IMR-90 (cell line): Measurements from ENCODE around the gene RHBDL3. TPM values are rescaled to one million over a fixed set of nuclear protein-coding genes. Genes with fewer than 3 reads are reported as not detected.

Source experiments
- ATAC-seq: fragments of 200-7000 bp; cut with Tn5 transposase; 2 replicates; pipeline ENCODE4 v1.9.1; 2020; ENCODE audit warnings: low read depth, mild to moderate bottlenecking, moderate library complexity
- BruUV-seq: library from RNA; stranded (reverse); fragments of 400-500 nt; replicated peaks from 2 replicates; lab custom pipeline; 2021; lab: Mats Ljungman, UMichigan
- CTCF ChIA-PET: fragments of 300-600 bp; formaldehyde crosslinking; extraction: SDS; loops from one replicate; lab custom pipeline; 2021; ENCODE audit warnings: antibody characterized with exemption; lab: Yijun Ruan, JAX
- POLR2A ChIA-PET: fragments of 300-600 bp; sonication (Branson Sonifier 250); formaldehyde crosslinking; loops from one replicate; lab custom pipeline; 2022; ENCODE audit warnings: antibody characterized with exemption; ENCODE audit not compliant: unreplicated experiment; lab: Charles Lee
- DNase-seq: peaks from one replicate; pipeline ENCODE4 v3.0.0; 2013
- H2AFZ ChIP-seq: replicated peaks from 2 replicates; pipeline ENCODE3; 2013; ENCODE audit warnings: low read length, mild to moderate bottlenecking; ENCODE audit not compliant: poor library complexity
- H2AK5ac ChIP-seq: 2 replicates; pipeline ENCODE4 v1.6.1; 2013; ENCODE audit warnings: low read depth, low read length, inconsistent platforms
- H2AK9ac ChIP-seq: replicated peaks from 2 replicates; pipeline ENCODE3; 2013; ENCODE audit warnings: mild to moderate bottlenecking, low read depth, low read length, moderate library complexity; ENCODE audit not compliant: poor library complexity
- H2BK120ac ChIP-seq: 2 replicates; pipeline ENCODE4 v1.6.1; 2013; ENCODE audit warnings: low read depth, low read length, inconsistent platforms
- H2BK15ac ChIP-seq: 3 replicates; pipeline ENCODE4 v1.6.1; 2013; ENCODE audit warnings: low read depth, low read length, inconsistent platforms
- H2BK20ac ChIP-seq: 2 replicates; pipeline ENCODE4 v1.6.1; 2013; ENCODE audit warnings: low read depth, mild to moderate bottlenecking, inconsistent platforms, low read length, moderate library complexity
- H2BK5ac ChIP-seq: 2 replicates; pipeline ENCODE4 v1.6.1; 2013; ENCODE audit warnings: mild to moderate bottlenecking, low read depth, low read length, inconsistent platforms; ENCODE audit not compliant: poor library complexity, severe bottlenecking
- H3K14ac ChIP-seq: replicated peaks from 2 replicates; pipeline ENCODE4 v1.6.1; 2013; ENCODE audit warnings: low read depth, low read length, inconsistent platforms
- H3K18ac ChIP-seq: 2 replicates; pipeline ENCODE4 v1.6.1; 2013; ENCODE audit warnings: low read depth, low read length, control low read depth
- H3K23ac ChIP-seq: 2 replicates; pipeline ENCODE4 v1.6.1; 2013; ENCODE audit warnings: low read depth, low read length, inconsistent platforms
- H3K27ac ChIP-seq: 2 replicates; pipeline ENCODE4 v1.5.1; 2013; ENCODE audit warnings: mild to moderate bottlenecking, control low read depth, low read length; ENCODE audit not compliant: insufficient read depth
- H3K27me3 ChIP-seq: 2 replicates; pipeline ENCODE4 v1.6.1; 2013; ENCODE audit warnings: low read length; ENCODE audit not compliant: control insufficient read depth, insufficient read depth
- H3K36me3 ChIP-seq: 2 replicates; pipeline ENCODE4 v1.6.1; 2013; ENCODE audit warnings: low read length, mixed read lengths; ENCODE audit not compliant: control insufficient read depth, insufficient read depth
- H3K4ac ChIP-seq: 2 replicates; pipeline ENCODE4 v1.6.1; 2013; ENCODE audit warnings: low read depth, low read length, inconsistent platforms
- H3K4me1 ChIP-seq: 2 replicates; pipeline ENCODE4 v1.6.1; 2013; ENCODE audit warnings: low read length, mixed read lengths; ENCODE audit not compliant: control insufficient read depth, insufficient read depth
- H3K4me2 ChIP-seq: 2 replicates; pipeline ENCODE4 v1.6.1; 2013; ENCODE audit warnings: low read depth, mild to moderate bottlenecking, control low read depth, low read length, moderate library complexity
- H3K4me3 ChIP-seq: 2 replicates; pipeline ENCODE4 v1.5.1; 2013; ENCODE audit warnings: low read depth, mild to moderate bottlenecking, control low read depth, low read length, moderate library complexity; ENCODE audit not compliant: insufficient read depth
- H3K56ac ChIP-seq: 2 replicates; pipeline ENCODE4 v1.6.1; 2013; ENCODE audit warnings: low read length, inconsistent platforms; ENCODE audit not compliant: insufficient read depth; ENCODE audit errors: extremely low read depth
- H3K79me1 ChIP-seq, 2 experiments: 2 replicates each; pipeline ENCODE4 v1.6.1; 2013; ENCODE audit warnings: low read length in 2 of 2, inconsistent platforms in 1 of 2, low read depth in 1 of 2
- H3K9ac ChIP-seq: 2 replicates; pipeline ENCODE4 v1.6.1; 2013; ENCODE audit warnings: low read depth, low read length, control low read depth
- H3K9me1 ChIP-seq: 2 replicates; pipeline ENCODE4 v1.6.1; 2013; ENCODE audit warnings: low read length, inconsistent platforms; ENCODE audit not compliant: insufficient read depth
- H3K9me3 ChIP-seq: 2 replicates; pipeline ENCODE4 v1.6.1; 2013; ENCODE audit warnings: low read length; ENCODE audit not compliant: control insufficient read depth, insufficient read depth
- H4K20me1 ChIP-seq: 2 replicates; pipeline ENCODE4 v1.6.1; 2013; ENCODE audit warnings: low read length, inconsistent platforms; ENCODE audit not compliant: insufficient read depth
- H4K5ac ChIP-seq: 2 replicates; pipeline ENCODE4 v1.6.1; 2013; ENCODE audit warnings: mild to moderate bottlenecking, low read depth, low read length, control low read depth
- H4K8ac ChIP-seq, 2 experiments: 2 replicates each; pipeline ENCODE4 v1.6.1; 2013; ENCODE audit warnings: low read depth in 2 of 2, low read length in 2 of 2, control low read depth in 1 of 2, inconsistent platforms in 1 of 2
- H4K91ac ChIP-seq: 2 replicates; pipeline ENCODE4 v1.6.1; 2013; ENCODE audit warnings: low read depth, low read length, inconsistent platforms; ENCODE audit not compliant: insufficient read depth
- SMC3 ChIP-seq: fragments of 150-350 bp; IDR thresholded peaks from 2 replicates; pipeline ENCODE4 v1.6.1; 2016; ENCODE audit warnings: low read depth, mild to moderate bottlenecking, antibody characterized with exemption, low read length, moderate library complexity
- WGBS, 2 experiments: methylation state at CpG; one replicate each; pipeline versions ENCODE4 v1.1.5 to v1.1.7; 2013; ENCODE audit warnings: missing lambda C conversion rate in 2 of 2; ENCODE audit not compliant: insufficient read length in 1 of 2; ENCODE audit errors: extremely low coverage in 2 of 2; 5-methylcytosine and 5-hydroxymethylcytosine counted together
- dilution Hi-C: fragments of 300-500 bp; cut with HindIII; formaldehyde crosslinking; loops from one replicate; pipeline ENCODE4 v1.14.3; 2018; ENCODE audit warnings: low sequenced_read_pairs; ENCODE audit not compliant: unreplicated experiment
- in situ Hi-C: fragments of 300-500 bp; cut with MboI; formaldehyde crosslinking; loops from 3 replicates; pipeline ENCODE4 v1.14.3; 2019; ENCODE audit warnings: low sequenced_read_pairs, inconsistent platforms, mixed read lengths
- intact Hi-C: fragments of 100-400 bp; cut with micrococcal nuclease; formaldehyde crosslinking; loops from 2 replicates; pipeline ENCODE4 v1.10.0; 2022
- polyA plus RNA-seq, 3 experiments: library from polyadenylated mRNA; depleted of rRNA; stranded (reverse); fragments of >200 nt; gene quantifications; 2 replicates each; pipeline ENCODE4 v1.2.3, GENCODE V29; 2012; ENCODE audit warnings: low replicate concordance in 1 of 3
- total RNA-seq: library from RNA; depleted of rRNA; stranded (reverse); fragments of >200 nt; gene quantifications from 2 replicates; pipeline ENCODE4 v1.2.3, GENCODE V29; 2012

The RHBDL3 gene
- total and polyA plus RNA-seq, 2 of the 4 experiments (the other 2 are of a cell fraction), result 0.09 to 0.18 TPM

- no peak overlapping the region for H3K18ac ChIP-seq
- in situ Hi-C loops, result no loop called here
- H2BK15ac ChIP-seq, result no peak overlapping the region
- TF ChIP-seq SMC3, result no peak
- no peaks in the 10 kb centered on the region for H4K20me1 ChIP-seq
- WGBS, 2 experiments, result 71% methylated on average over 4 of the region's 9 CpGs; no CpG with 5 or more reads in 1 of the 2 experiments
- H3K36me3 ChIP-seq, result no peaks in the 10 kb centered on the region
- CTCF ChIA-PET, result no interaction called here
- H2BK120ac ChIP-seq, result no peak overlapping the region
- H3K9me3 ChIP-seq, result no peaks in the 10 kb centered on the region
- BruUV-seq, result no TSS peak
- intact Hi-C loops, result loop anchor here (5.0 kb wide), 1 partner anchor 307 kb away; the partner anchor contains the start of gene LRRC37B
- H2AK5ac ChIP-seq, result no peak overlapping the region
- H3K79me1 ChIP-seq, result no peaks in the 10 kb centered on the region
- H2BK5ac ChIP-seq, result no peak overlapping the region
- peaks cover 36% of the 10 kb centered on the region for H3K27me3 ChIP-seq
- H3K14ac ChIP-seq, result no peak overlapping the region
- POLR2A ChIA-PET, result no interaction called here
- H4K8ac ChIP-seq, result no peak overlapping the region
- H3K9me1 ChIP-seq, result no peaks in the 10 kb centered on the region
- dilution Hi-C loops, result no loop called here
- H2AFZ ChIP-seq, result peak overlapping the region; percentile 63
- H3K4me2 ChIP-seq, result no peak overlapping the region
- no peaks in the 10 kb centered on the region for H3K4me1 ChIP-seq
- H3K23ac ChIP-seq, result no peak overlapping the region
- no peak overlapping the region for H3K4me3 ChIP-seq
- H3K56ac ChIP-seq, result no peak overlapping the region
- no peak for DNase-seq
- no peak overlapping the region for H3K4ac ChIP-seq
- peak overlapping the region; percentile 50 for H2AK9ac ChIP-seq
- H2BK20ac ChIP-seq, result no peak overlapping the region
- no peak overlapping the region for H3K27ac ChIP-seq
- no peak overlapping the region for H4K5ac ChIP-seq
- H4K91ac ChIP-seq, result no peak overlapping the region
- ATAC-seq, result no peak
- H3K9ac ChIP-seq, result no peak overlapping the region
These were observed 49.0 kb downstream of the RHBDL3 start for GRCh38 chr17:32314636-32315035.
